ENCODE measurements around the gene IL22RA1. TPM values are rescaled to one million over a fixed set of nuclear protein-coding genes. Genes with fewer than 3 reads are reported as not detected.
A peak's percentile ranks its signal among the peaks of the same experiment; 100 is the strongest.

The IL22RA1 gene
- total and polyA plus RNA-seq, 9 of the 15 experiments (the other 6 are each of a cell fraction or from before 2014, with no cell fraction given) = not detected

- TF ChIP-seq NRF1 (conservative IDR thresholded peaks at IDR 0.05 in 1 of 2, IDR thresholded peaks at IDR 0.05 in 1 of 2) (peak; percentile 70 to 73), ZNF512 (tag; IDR thresholded peaks at IDR 0.05) (no peak), XRCC3 (IDR thresholded peaks at IDR 0.05) (no peak), ZNF518B (CRISPR knock-in tag; IDR thresholded peaks at IDR 0.05) (no peak), HEY1 (CRISPR knock-in tag; IDR thresholded peaks at IDR 0.05; ENCODE audit: borderline replicate concordance) (no peak), SRSF7 (optimal IDR thresholded peaks at IDR 0.05; ENCODE audit: low read depth, low read length) (no peak), ZKSCAN1 (IDR thresholded peaks at IDR 0.05; ENCODE audit: low read depth, low read length) (no peak), SMC3 (conservative IDR thresholded peaks at IDR 0.05; ENCODE audit: insufficient read depth, low read depth, low read length) (no peak), FOXM1 (IDR thresholded peaks at IDR 0.05; ENCODE audit: low read depth) (no peak), FOXM1 (CRISPR knock-in tag; IDR thresholded peaks at IDR 0.05; ENCODE audit: low read depth) (no peak), ESRRB (CRISPR knock-in tag; IDR thresholded peaks at IDR 0.05; ENCODE audit: borderline replicate concordance) (no peak), ZEB2 (IDR thresholded peaks at IDR 0.05) (no peak), TEAD1 (CRISPR knock-in tag; IDR thresholded peaks at IDR 0.05) (no peak), CHD4 (IDR thresholded peaks at IDR 0.05; ENCODE audit: insufficient read depth, insufficient replicate concordance, low read depth, low read length, poor library complexity, severe bottlenecking) (no peak)
- TF ChIP-seq, protein P1, sequence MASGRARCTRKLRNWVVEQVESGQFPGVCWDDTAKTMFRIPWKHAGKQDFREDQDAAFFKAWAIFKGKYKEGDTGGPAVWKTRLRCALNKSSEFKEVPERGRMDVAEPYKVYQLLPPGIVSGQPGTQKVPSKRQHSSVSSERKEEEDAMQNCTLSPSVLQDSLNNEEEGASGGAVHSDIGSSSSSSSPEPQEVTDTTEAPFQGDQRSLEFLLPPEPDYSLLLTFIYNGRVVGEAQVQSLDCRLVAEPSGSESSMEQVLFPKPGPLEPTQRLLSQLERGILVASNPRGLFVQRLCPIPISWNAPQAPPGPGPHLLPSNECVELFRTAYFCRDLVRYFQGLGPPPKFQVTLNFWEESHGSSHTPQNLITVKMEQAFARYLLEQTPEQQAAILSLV (tag; IDR thresholded peaks at IDR 0.05) = no peak
- TF ChIP-seq, protein P2, sequence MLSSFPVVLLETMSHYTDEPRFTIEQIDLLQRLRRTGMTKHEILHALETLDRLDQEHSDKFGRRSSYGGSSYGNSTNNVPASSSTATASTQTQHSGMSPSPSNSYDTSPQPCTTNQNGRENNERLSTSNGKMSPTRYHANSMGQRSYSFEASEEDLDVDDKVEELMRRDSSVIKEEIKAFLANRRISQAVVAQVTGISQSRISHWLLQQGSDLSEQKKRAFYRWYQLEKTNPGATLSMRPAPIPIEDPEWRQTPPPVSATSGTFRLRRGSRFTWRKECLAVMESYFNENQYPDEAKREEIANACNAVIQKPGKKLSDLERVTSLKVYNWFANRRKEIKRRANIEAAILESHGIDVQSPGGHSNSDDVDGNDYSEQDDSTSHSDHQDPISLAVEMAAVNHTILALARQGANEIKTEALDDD (IDR thresholded peaks at IDR 0.05) = 0 out of 2 replicates have a peak, but pooled peaks have one; percentile 43
- TF ChIP-seq, protein P3, sequence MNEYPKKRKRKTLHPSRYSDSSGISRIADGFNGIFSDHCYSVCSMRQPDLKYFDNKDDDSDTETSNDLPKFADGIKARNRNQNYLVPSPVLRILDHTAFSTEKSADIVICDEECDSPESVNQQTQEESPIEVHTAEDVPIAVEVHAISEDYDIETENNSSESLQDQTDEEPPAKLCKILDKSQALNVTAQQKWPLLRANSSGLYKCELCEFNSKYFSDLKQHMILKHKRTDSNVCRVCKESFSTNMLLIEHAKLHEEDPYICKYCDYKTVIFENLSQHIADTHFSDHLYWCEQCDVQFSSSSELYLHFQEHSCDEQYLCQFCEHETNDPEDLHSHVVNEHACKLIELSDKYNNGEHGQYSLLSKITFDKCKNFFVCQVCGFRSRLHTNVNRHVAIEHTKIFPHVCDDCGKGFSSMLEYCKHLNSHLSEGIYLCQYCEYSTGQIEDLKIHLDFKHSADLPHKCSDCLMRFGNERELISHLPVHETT (CRISPR knock-in tag; conservative IDR thresholded peaks at IDR 0.05 in 1 of 2, IDR thresholded peaks at IDR 0.05 in 1 of 2) = no peak
Observed at GRCh38 chr1:24149866-24150233, 6.9 kb upstream of the IL22RA1 start (continued).

Data from K562 (cell line).